ENCODE results near the gene CLTA. TPM values are rescaled to one million over a fixed set of nuclear protein-coding genes. Genes with fewer than 3 reads are reported as not detected.
A peak's percentile ranks its signal among the peaks of the same experiment; 100 is the strongest.

Gene CLTA
- total RNA-seq, 1 experiment from 2014 or later = 269 TPM

GRCh38 chr9:36258208-36258995 is 67.7 kb downstream of the CLTA start, which contains the start of gene GNE:
TSS of gene GNE (minus strand) at chr9:36258448. CDS start at chr9:36249355, 9,093 bp downstream.
- BruUV-seq (replicated peaks) = no TSS peak
- peak within 1 kb of the TSS; percentile 90 for H3K27ac Mint-ChIP-seq (ENCODE audit: unreplicated experiment)
- H3K4me3 Mint-ChIP-seq (ENCODE audit: unreplicated experiment) = peak within 1 kb of the TSS; percentile 91
- CTCF ChIA-PET = interaction anchor here (0.7 to 1.2 kb wide), 3 partner anchors 11 to 149 kb away, joined by 3 to 5 read pairs (median 4); no protein-coding TSS in a partner anchor
- DNase-seq = peak; percentile 96
- Histone ChIP-seq H3K9me3 (no peaks in the 10 kb centered on the region), H3K36me3 (ENCODE audit: control insufficient read depth, insufficient read depth, low read length) (no peaks in the 10 kb centered on the region), H3K4me1 (no peaks in the 10 kb centered on the region), H3K27me3 (replicated peaks; ENCODE audit: control insufficient read depth, insufficient read depth, low read length) (no peaks in the 10 kb centered on the region), H3K4me3 (ENCODE audit: low read depth, low read length) (peak within 1 kb of the TSS; percentile 78)
- TF ChIP-seq CTCF (IDR thresholded peaks at IDR 0.05; ENCODE audit: insufficient read depth in 1 of 2, low read depth in 1 of 2, low read length in 1 of 2, severe bottlenecking in 1 of 2, unreplicated experiment in 1 of 2) = no peak
- intact Hi-C loops (cut with micrococcal nuclease; ENCODE audit: unreplicated experiment) = no loop called here
- H3K27me3 Mint-ChIP-seq (ENCODE audit: insufficient read depth, unreplicated experiment) = no peaks in the 10 kb centered on the region
- peaks cover 46% of the 10 kb centered on the region for H3K36me3 Mint-ChIP-seq (ENCODE audit: insufficient read depth, unreplicated experiment)
- no peaks in the 10 kb centered on the region for H3K9me3 Mint-ChIP-seq (ENCODE audit: unreplicated experiment)
- POLR2A ChIA-PET = interaction anchor here (0.5 to 1.4 kb wide), 4 partner anchors 11 to 62 kb away, joined by 3 to 13 read pairs (median 3); no protein-coding TSS in a partner anchor
- H3K4me1 Mint-ChIP-seq (ENCODE audit: low read depth, unreplicated experiment) = no peaks in the 10 kb centered on the region

- intact Hi-C loops (cut with micrococcal nuclease; ENCODE audit: unreplicated experiment) = no loop called here
- TSS peak; percentile 85 for BruUV-seq (replicated peaks)
- no peaks in the 10 kb centered on the region for H3K4me1 Mint-ChIP-seq (ENCODE audit: low read depth, unreplicated experiment)
- CTCF ChIA-PET = interaction anchor here (0.7 to 1.2 kb wide), 2 partner anchors 12 to 148 kb away, joined by 4 to 5 read pairs; no protein-coding TSS in a partner anchor
- H3K9me3 Mint-ChIP-seq (ENCODE audit: unreplicated experiment) = no peaks in the 10 kb centered on the region
- Histone ChIP-seq H3K9me3 (no peaks in the 10 kb centered on the region), H3K4me1 (no peaks in the 10 kb centered on the region), H3K27me3 (replicated peaks; ENCODE audit: control insufficient read depth, insufficient read depth, low read length) (no peaks in the 10 kb centered on the region), H3K4me3 (ENCODE audit: low read depth, low read length) (peak overlapping the region; percentile 78), H3K36me3 (ENCODE audit: control insufficient read depth, insufficient read depth, low read length) (no peaks in the 10 kb centered on the region)
- no peaks in the 10 kb centered on the region for H3K27me3 Mint-ChIP-seq (ENCODE audit: insufficient read depth, unreplicated experiment)
- TF ChIP-seq CTCF (IDR thresholded peaks at IDR 0.05; ENCODE audit: insufficient read depth in 1 of 2, low read depth in 1 of 2, low read length in 1 of 2, severe bottlenecking in 1 of 2, unreplicated experiment in 1 of 2) = no peak
- POLR2A ChIA-PET = interaction anchor here (1.2 to 1.4 kb wide), 2 partner anchors 17 to 61 kb away, joined by 3 to 13 read pairs; no protein-coding TSS in a partner anchor
- peaks cover 46% of the 10 kb centered on the region for H3K36me3 Mint-ChIP-seq (ENCODE audit: insufficient read depth, unreplicated experiment)
- H3K4me3 Mint-ChIP-seq (ENCODE audit: unreplicated experiment) = peak overlapping the region; percentile 91
- peak overlapping the region; percentile 90 for H3K27ac Mint-ChIP-seq (ENCODE audit: unreplicated experiment)
- DNase-seq = no peak
These were observed 68.3 kb downstream of the CLTA start for GRCh38 chr9:36258996-36259533.

Other genes starting within 250 kb of the CLTA start
- gene OR2S2, start 232.8 kb upstream of the CLTA start, total RNA-seq (2022) = not detected in 2 replicates
- 1.1 and 1.8 TPM in 2 replicates for gene RECK, start 154.0 kb upstream of the CLTA start, total RNA-seq (2022)
- gene GLIPR2, start 54.2 kb upstream of the CLTA start, total RNA-seq (2022) = 1.6 and 1.9 TPM in 2 replicates
- gene CCIN, start 21.5 kb upstream of the CLTA start, total RNA-seq (2022) = not detected in 2 replicates
- 15.2 and 18.7 TPM in 2 replicates for gene GNE, start 67.5 kb downstream of the CLTA start, total RNA-seq (2022)
- 41.0 and 43.3 TPM in 2 replicates for gene RNF38, start 209.3 kb downstream of the CLTA start, total RNA-seq (2022)

Data from Caco-2 (cell line).